Smooth muscle cell (in vitro differentiated cells): ENCODE measurements around the gene PRDX5. TPM values are rescaled to one million over a fixed set of nuclear protein-coding genes. Genes with fewer than 3 reads are reported as not detected.

Source experiments
- DNase-seq: peaks from one replicate; lab custom pipeline; 2025; ENCODE audit not compliant: unreplicated experiment; lab: John Stamatoyannopoulos, UW
- H2AFZ ChIP-seq: fragments of 200-600 bp; sonication (generic); 2 replicates; pipeline ENCODE4 v1.6.0; 2016; ENCODE audit warnings: antibody characterized with exemption, low read depth, mild to moderate bottlenecking
- H3F3A ChIP-seq: fragments of 200-600 bp; sonication (generic); 2 replicates; pipeline ENCODE4 v1.6.0; 2017; ENCODE audit warnings: antibody characterized with exemption, low read depth
- H3K27ac ChIP-seq: fragments of 200-600 bp; sonication (generic); 2 replicates; pipeline ENCODE4 v1.5.1; 2016; ENCODE audit warnings: low read depth, mild to moderate bottlenecking
- H3K27me3 ChIP-seq: fragments of 200-600 bp; sonication (generic); 2 replicates; pipeline ENCODE4 v1.6.1; 2016; ENCODE audit warnings: low read depth, mild to moderate bottlenecking
- H3K36me3 ChIP-seq: fragments of 200-600 bp; sonication (generic); 2 replicates; pipeline ENCODE4 v1.5.1; 2016; ENCODE audit warnings: low read depth
- H3K4me1 ChIP-seq: fragments of 200-600 bp; sonication (generic); 2 replicates; pipeline ENCODE4 v1.5.1; 2016; ENCODE audit warnings: low read depth
- H3K4me2 ChIP-seq: fragments of 200-600 bp; sonication (generic); 2 replicates; pipeline ENCODE4 v1.6.0; 2016; ENCODE audit warnings: mild to moderate bottlenecking
- H3K4me3 ChIP-seq: fragments of 200-600 bp; sonication (generic); 2 replicates; pipeline ENCODE4 v1.5.1; 2016; ENCODE audit warnings: mild to moderate bottlenecking
- H3K79me2 ChIP-seq: fragments of 200-600 bp; sonication (generic); 2 replicates; pipeline ENCODE4 v1.6.0; 2016; ENCODE audit warnings: low read depth, mild to moderate bottlenecking
- H3K9ac ChIP-seq: fragments of 200-600 bp; sonication (generic); 2 replicates; pipeline ENCODE4 v1.6.0; 2016; ENCODE audit warnings: low read depth
- H3K9me3 ChIP-seq: fragments of 200-600 bp; sonication (generic); replicated peaks from 2 replicates; pipeline ENCODE4 v1.5.1; 2016; ENCODE audit warnings: low read depth
- H4K20me1 ChIP-seq: fragments of 200-600 bp; sonication (generic); 2 replicates; pipeline ENCODE4 v1.6.0; 2016; ENCODE audit warnings: low read depth
- CTCF ChIP-seq: fragments of 200-600 bp; sonication (generic); IDR thresholded peaks from 2 replicates; pipeline ENCODE4 v1.5.1; 2017; ENCODE audit warnings: borderline replicate concordance, mild to moderate bottlenecking, antibody characterized with exemption; ENCODE audit not compliant: insufficient read depth, poor library complexity, severe bottlenecking
- WGBS: methylation state at CpG from one replicate; pipeline ENCODE4 v1.1.7; 2016; ENCODE audit warnings: low lambda C conversion rate; 5-methylcytosine and 5-hydroxymethylcytosine counted together
- polyA plus RNA-seq: library from polyadenylated mRNA; unstranded; fragments of >200 nt; fragmentation: Nextera tagmentation; extraction: Ambion mirVana; gene quantifications from 2 replicates; pipeline ENCODE4 v1.2.1, GENCODE V29; 2016
- total RNA-seq: library from RNA; depleted of rRNA; stranded (reverse); fragments of >200 nt; gene quantifications from 2 replicates; pipeline ENCODE4 v1.2.3, GENCODE V29; 2014

The PRDX5 gene
- total and polyA plus RNA-seq, 2 experiments from 2014 or later: 169 to 474 TPM

GRCh38 chr11:64294774-64295173 is 23.1 kb upstream of the PRDX5 start:
- Histone ChIP-seq H3K9me3 (no peaks in the 10 kb centered on the region), H4K20me1 (peaks cover 20% of the 10 kb centered on the region), H3K27ac (no peak overlapping the region), H3F3A (no peaks in the 10 kb centered on the region), H3K4me3 (no peak overlapping the region), H3K27me3 (peaks cover 98% of the 10 kb centered on the region), H2AFZ (no peak overlapping the region), H3K4me1 (peaks cover 11% of the 10 kb centered on the region), H3K79me2 (no peaks in the 10 kb centered on the region), H3K36me3 (no peaks in the 10 kb centered on the region), H3K9ac (no peak overlapping the region), H3K4me2 (no peak overlapping the region)
- 41% methylated on average over 2 of the region's 3 CpGs for WGBS
- DNase-seq: no peak
- TF ChIP-seq CTCF: no peak

- Histone ChIP-seq H3K4me1 (peaks cover 17% of the 10 kb centered on the region), H3F3A (no peaks in the 10 kb centered on the region), H3K4me3 (no peak overlapping the region), H3K9me3 (no peaks in the 10 kb centered on the region), H3K79me2 (no peaks in the 10 kb centered on the region), H2AFZ (no peak overlapping the region), H4K20me1 (peaks cover 11% of the 10 kb centered on the region), H3K9ac (no peak overlapping the region), H3K27me3 (peaks cover 98% of the 10 kb centered on the region), H3K36me3 (no peaks in the 10 kb centered on the region), H3K4me2 (no peak overlapping the region), H3K27ac (no peak overlapping the region)
- 87% methylated on average over 4 of the region's 4 CpGs for WGBS
- TF ChIP-seq CTCF: no peak
- no peak for DNase-seq
Measured at GRCh38 chr11:64295760-64296159, 22.2 kb upstream of the PRDX5 start.

- H3K27me3 ChIP-seq: peaks cover 94% of the 10 kb centered on the region
- no peaks in the 10 kb centered on the region for H3F3A ChIP-seq
Measured at GRCh38 chr11:64296236-64296635, 21.7 kb upstream of the PRDX5 start.

More at GRCh38 chr11:64296236-64296635, 21.7 kb upstream of the PRDX5 start:
- TF ChIP-seq CTCF: no peak
- no peak for DNase-seq
- no peak overlapping the region for H3K4me2 ChIP-seq
- H3K4me3 ChIP-seq: no peak overlapping the region
- WGBS: 45% methylated on average over 1 of the region's 1 CpG
- no peaks in the 10 kb centered on the region for H3K9me3 ChIP-seq
- H3K36me3 ChIP-seq: no peaks in the 10 kb centered on the region
- H3K27ac ChIP-seq: no peak overlapping the region
- no peak overlapping the region for H2AFZ ChIP-seq
- H3K9ac ChIP-seq: no peak overlapping the region
- H3K4me1 ChIP-seq: peaks cover 17% of the 10 kb centered on the region
- peaks cover 11% of the 10 kb centered on the region for H4K20me1 ChIP-seq
- no peaks in the 10 kb centered on the region for H3K79me2 ChIP-seq
